Measurements from ENCODE around the gene FOXE3.

The FOXE3 gene

GRCh38 chr1:47382399-47382983, 33.6 kb upstream of the FOXE3 start:
- DNase-seq (ENCODE audit: extremely low spot score), result no peak
- ChIA-PET CTCF (interaction anchor here (1.1 to 3.8 kb wide), 4 partner anchors 11 to 344 kb away, joined by 3 to 10 read pairs (median 6); no protein-coding TSS in a partner anchor), POLR2A (no interaction called here)
- no peak for TF ChIP-seq CTCF (IDR thresholded peaks at IDR 0.05; ENCODE audit: control extremely low read depth, extremely low read depth, low read depth, missing control alignments)

- ChIA-PET POLR2A (no interaction called here), CTCF (interaction anchor here (0.7 to 1.6 kb wide), 5 partner anchors 16 to 342 kb away, joined by 3 to 4 read pairs (median 3); no protein-coding TSS in a partner anchor)
- no peak for DNase-seq (ENCODE audit: extremely low spot score)
- TF ChIP-seq CTCF (IDR thresholded peaks at IDR 0.05; ENCODE audit: control extremely low read depth, extremely low read depth, low read depth, missing control alignments), result no peak
Observed at GRCh38 chr1:47384083-47384482, 32.0 kb upstream of the FOXE3 start.

- POLR2A ChIA-PET, result no interaction called here
- CTCF ChIA-PET, result interaction anchor here (1.0 to 1.5 kb wide), 3 partner anchors 21 to 341 kb away, joined by 3 to 4 read pairs (median 4); partner anchors contain the start of gene FOXD2
Observed at GRCh38 chr1:47385020-47385419, 31.1 kb upstream of the FOXE3 start.

GRCh38 chr1:47386268-47386667, 29.8 kb upstream of the FOXE3 start:
- no peak for TF ChIP-seq CTCF (IDR thresholded peaks at IDR 0.05; ENCODE audit: control extremely low read depth, extremely low read depth, low read depth, missing control alignments)
- POLR2A ChIA-PET, result no interaction called here
- CTCF ChIA-PET, result interaction anchor here (1.1 to 5.1 kb wide), 3 partner anchors 325 to 369 kb away, joined by 3 to 37 read pairs (median 4); no protein-coding TSS in a partner anchor
- DNase-seq (ENCODE audit: extremely low spot score), result no peak

More at GRCh38 chr1:47385020-47385419, 31.1 kb upstream of the FOXE3 start:
- no peak for DNase-seq (ENCODE audit: extremely low spot score)
- no peak for TF ChIP-seq CTCF (IDR thresholded peaks at IDR 0.05; ENCODE audit: control extremely low read depth, extremely low read depth, low read depth, missing control alignments)

GRCh38 chr1:47388030-47388890, 27.8 kb upstream of the FOXE3 start:
- CTCF ChIA-PET, result interaction anchor here (1.0 to 5.1 kb wide), 27 partner anchors 8 to 367 kb away, joined by 3 to 41 read pairs (median 7); partner anchors contain the start of gene FOXD2
- POLR2A ChIA-PET, result no interaction called here
- DNase-seq (ENCODE audit: extremely low spot score), result no peak
- no peak for TF ChIP-seq CTCF (IDR thresholded peaks at IDR 0.05; ENCODE audit: control extremely low read depth, extremely low read depth, low read depth, missing control alignments)

- ChIA-PET POLR2A (no interaction called here), CTCF (interaction anchor here (0.8 to 5.1 kb wide), 28 partner anchors 8 to 366 kb away, joined by 3 to 41 read pairs (median 6); partner anchors contain the start of gene FOXD2)
- peak; percentile 73 for DNase-seq (ENCODE audit: extremely low spot score)
- TF ChIP-seq CTCF (IDR thresholded peaks at IDR 0.05; ENCODE audit: control extremely low read depth, extremely low read depth, low read depth, missing control alignments), result peak; percentile 56
Observed at GRCh38 chr1:47388891-47389238, 27.2 kb upstream of the FOXE3 start.

All from GM10248 (cell line).